Heart right ventricle (tissue), 16 donors: ENCODE data around the gene COL13A1. TPM values are rescaled to one million over a fixed set of nuclear protein-coding genes. Genes with fewer than 3 reads are reported as not detected.

Experiments
- ATAC-seq, 8 donors: fragments of 200-7000 bp; cut with Tn5 transposase; one replicate each; pipeline ENCODE4 v1.9.1; 2020; ENCODE audit warnings: mild to moderate bottlenecking in 8 of 8, moderate library complexity in 8 of 8, moderate number of reproducible peaks in 1 of 8
- DNase-seq, 2 donors: peaks; one replicate each; pipeline ENCODE4 v3.0.0-alpha.2; 2020
- H3K27ac ChIP-seq, 10 donors: fragments of 200-600 bp; sonication (generic) in 2 of 10; one replicate each; pipeline versions ENCODE4 v1.5.0 to v1.8.0; 2020 to 2022; ENCODE audit warnings: mild to moderate bottlenecking in 3 of 10
- H3K27me3 ChIP-seq, 7 donors: fragments of 200-600 bp; one replicate each; pipeline ENCODE4 v1.8.0; 2021 to 2022; ENCODE audit warnings: mild to moderate bottlenecking in 2 of 7
- H3K36me3 ChIP-seq, 9 donors: fragments of 200-600 bp; sonication (generic) in 1 of 9; one replicate each; pipeline versions ENCODE4 v1.5.0 to v1.8.0; 2020 to 2022; ENCODE audit warnings: mild to moderate bottlenecking in 2 of 9
- H3K4me1 ChIP-seq, 9 donors: fragments of 200-600 bp; sonication (generic) in 1 of 9; one replicate each; pipeline versions ENCODE4 v1.5.0 to v1.8.0; 2020 to 2022; ENCODE audit warnings: mild to moderate bottlenecking in 4 of 9
- H3K4me3 ChIP-seq, 10 donors: fragments of 200-600 bp; sonication (generic) in 2 of 10; one replicate each; pipeline versions ENCODE4 v1.5.0 to v1.8.0; 2020 to 2022; ENCODE audit warnings: mild to moderate bottlenecking in 7 of 10, moderate library complexity in 2 of 10
- H3K9me3 ChIP-seq, 11 donors: fragments of 200-600 bp in 10 of 11; sonication (generic) in 2 of 11; one replicate each; pipeline versions ENCODE4 v1.5.0 to v1.8.0; 2013 to 2022; ENCODE audit warnings: mild to moderate bottlenecking in 2 of 11, control low read depth in 1 of 11, moderate library complexity in 1 of 11
- WGBS, 2 donors: extraction: QIAGEN DNeasy Blood & Tissue Kit; methylation state at CpG; one replicate each; pipeline ENCODE4 v1.1.7; 2013; ENCODE audit warnings: inconsistent platforms in 1 of 2; 5-methylcytosine and 5-hydroxymethylcytosine counted together
- intact Hi-C, 10 donors: fragments of 100-400 bp; cut with DNase I; formaldehyde crosslinking; loops; one replicate each; pipeline versions ENCODE4 v1.11.1 to v1.14.2; 2022
- polyA plus RNA-seq, 2 donors: library from polyadenylated mRNA; stranded (reverse); fragments of 200-250 nt; gene quantifications; one replicate each; pipeline ENCODE4 v1.2.3, GENCODE V29; 2013
- total RNA-seq, 10 donors: library from RNA; stranded (reverse); fragmentation: NEBNext Ultra II Directional in 3 of 10; extraction: Animal tissue kit (Norgen Biotek cat#: 25700) in 3 of 10; gene quantifications; one replicate each; pipeline versions ENCODE4 v1.2.1 to v1.2.4, GENCODE V29; 2021 to 2023
- TF ChIP-seq, protein P1 (sequence below), 9 donors: fragments of 200-600 bp; sonication (generic) in 2 of 9; IDR thresholded peaks; one replicate each; pipeline versions ENCODE4 v1.5.0 to v1.8.0; 2021 to 2022; ENCODE audit warnings: antibody characterized with exemption in 9 of 9, mild to moderate bottlenecking in 5 of 9, moderate library complexity in 1 of 9
- donor health status: Arrhythmogenic right ventricular cardiomyopathy.
- donor health status: ischemic (EF 13 %, LVEDD 7.1; RV severe dilation, severe dysfunction).
- donor health status: healthy with polysubstance abuse.
- donor health status: DM: no; HTN: yes; CAD: no.
- donor health status: DM: no; HTN: no; CAD: no.
- donor health status: ischemic (EF 25% LVEDD 6.9; RV normal size, moderate dysfunction).
- donor health status: ischemic (EF 25% LVEDD 5.7; RV mildly dilated, moderate dysfunction).
- donor health status: healthy.
- donor health status: DM: yes; HTN: yes; CAD: no.
- donor health status: Ischemic cardiomyopathy.
- donor health status: ischemic (EF 35%, LVEDD 5.7; RV mildly dilated, moderate dysfunction).
- donor health status: nonischemic (EF 11% LVEDD 7.7; RV severe dilation, severe dysfunction).
- donor health status: DM: yes; HTN: yes; CAD: no.
- donor health status: PGD.
- donor health status: ischemic (EF 29% LVEDD 5.4; RV normal size, mild dysfunction).
- donor health status: nonischemic (EF 23%, LVEDD 6.1; RV moderate dilation, normal function).

The COL13A1 gene
- total and polyA plus RNA-seq, 12 donors, result 0.70 to 6.8 (median 2.7) TPM

- Histone ChIP-seq H3K4me3 (no peak overlapping the region), H3K27ac (no peak overlapping the region), H3K27me3 (no peaks in the 10 kb centered on the region), H3K4me1 (peaks cover 0 to 12% (median 3%) of the 10 kb centered on the region in 9 donors), H3K9me3 (no peaks in the 10 kb centered on the region), H3K36me3 (no peaks in the 10 kb centered on the region)
- no peak for DNase-seq
- WGBS, 2 donors, result 76 to 89% methylated on average over 2 of the region's 2 CpGs
- TF ChIP-seq, protein P1, sequence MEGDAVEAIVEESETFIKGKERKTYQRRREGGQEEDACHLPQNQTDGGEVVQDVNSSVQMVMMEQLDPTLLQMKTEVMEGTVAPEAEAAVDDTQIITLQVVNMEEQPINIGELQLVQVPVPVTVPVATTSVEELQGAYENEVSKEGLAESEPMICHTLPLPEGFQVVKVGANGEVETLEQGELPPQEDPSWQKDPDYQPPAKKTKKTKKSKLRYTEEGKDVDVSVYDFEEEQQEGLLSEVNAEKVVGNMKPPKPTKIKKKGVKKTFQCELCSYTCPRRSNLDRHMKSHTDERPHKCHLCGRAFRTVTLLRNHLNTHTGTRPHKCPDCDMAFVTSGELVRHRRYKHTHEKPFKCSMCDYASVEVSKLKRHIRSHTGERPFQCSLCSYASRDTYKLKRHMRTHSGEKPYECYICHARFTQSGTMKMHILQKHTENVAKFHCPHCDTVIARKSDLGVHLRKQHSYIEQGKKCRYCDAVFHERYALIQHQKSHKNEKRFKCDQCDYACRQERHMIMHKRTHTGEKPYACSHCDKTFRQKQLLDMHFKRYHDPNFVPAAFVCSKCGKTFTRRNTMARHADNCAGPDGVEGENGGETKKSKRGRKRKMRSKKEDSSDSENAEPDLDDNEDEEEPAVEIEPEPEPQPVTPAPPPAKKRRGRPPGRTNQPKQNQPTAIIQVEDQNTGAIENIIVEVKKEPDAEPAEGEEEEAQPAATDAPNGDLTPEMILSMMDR (IDR thresholded peaks at IDR 0.05), result no peak
- intact Hi-C loops, result no loop called here
- ATAC-seq, result no peak
Observed at GRCh38 chr10:69901022-69901421, 99.3 kb downstream of the COL13A1 start.

GRCh38 chr10:69901628-69902505, 100.2 kb downstream of the COL13A1 start:
- Histone ChIP-seq H3K9me3 (no peaks in the 10 kb centered on the region), H3K36me3 (no peaks in the 10 kb centered on the region), H3K4me1 (peaks cover 0 to 9% (median 0%) of the 10 kb centered on the region in 9 donors), H3K27me3 (no peaks in the 10 kb centered on the region), H3K27ac (no peak overlapping the region), H3K4me3 (no peak overlapping the region)
- TF ChIP-seq, protein P1 (IDR thresholded peaks at IDR 0.05), result peak in 8 of 9 donors; percentile 15 to 63 (median 52)
- 69 to 72% methylated on average over 10 of the region's 10 CpGs for WGBS, 2 donors
- intact Hi-C loops, result no loop called here
- peak in 6 of 8 donors; percentile 53 to 78 (median 60) for ATAC-seq
- DNase-seq, result no peak

GRCh38 chr10:69902835-69903535, 101.3 kb downstream of the COL13A1 start:
- H3K4me1 ChIP-seq, result peaks cover 0 to 9% (median 0%) of the 10 kb centered on the region in 9 donors
- no peaks in the 10 kb centered on the region for H3K27me3 ChIP-seq
- H3K4me3 ChIP-seq, result no peak overlapping the region
- H3K36me3 ChIP-seq, result no peaks in the 10 kb centered on the region
- TF ChIP-seq, protein P1 (IDR thresholded peaks at IDR 0.05), result no peak
- no peak overlapping the region for H3K27ac ChIP-seq
- ATAC-seq (peak in 2 of 8 donors; percentile 31 to 37), DNase-seq (peak in 1 of 2 donors; percentile 35)
- 57 to 70% methylated on average over 7 of the region's 7 CpGs for WGBS, 2 donors
- intact Hi-C loops, result no loop called here
- no peaks in the 10 kb centered on the region for H3K9me3 ChIP-seq

DNA sequence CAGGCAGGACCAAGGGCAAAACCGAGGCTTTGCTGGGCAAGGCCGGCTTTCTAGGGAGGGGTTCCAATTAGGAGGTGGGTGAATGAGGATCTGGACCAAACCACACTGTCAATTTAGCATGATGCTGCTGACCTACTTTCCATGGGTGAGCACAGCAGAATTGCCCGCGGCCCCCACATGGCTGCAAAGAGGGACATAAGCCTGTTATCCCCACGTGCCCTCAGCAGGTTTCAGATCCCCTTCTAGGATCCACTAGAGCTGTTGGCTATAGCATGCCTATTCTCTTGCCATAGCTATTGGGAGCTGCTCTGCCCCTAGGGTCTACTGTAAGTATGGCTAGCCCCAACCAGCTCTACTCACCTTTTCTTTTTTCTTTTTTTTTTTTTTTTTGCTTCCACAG, 102.8 kb downstream of the COL13A1 start:
- Histone ChIP-seq H3K4me3 (no peak overlapping the region), H3K4me1 (peaks cover 0 to 9% (median 0%) of the 10 kb centered on the region in 9 donors), H3K9me3 (no peaks in the 10 kb centered on the region), H3K36me3 (no peaks in the 10 kb centered on the region), H3K27ac (no peak overlapping the region), H3K27me3 (no peaks in the 10 kb centered on the region)
- no peak for ATAC-seq
- intact Hi-C loops, result no loop called here
- TF ChIP-seq, protein P1 (IDR thresholded peaks at IDR 0.05), result no peak
- WGBS, 2 donors, result 95% methylated on average over 5 of the region's 5 CpGs
- DNase-seq, result no peak
